AG09309 (cell line): ENCODE results near the gene CDK3.

Experiments
- DNase-seq: peaks from one replicate; pipeline ENCODE4 v3.0.0-alpha.2; 2010; ENCODE audit warnings: low read depth
- H3K4me3 ChIP-seq: 2 replicates; pipeline ENCODE4 v1.5.1; 2011; ENCODE audit warnings: mild to moderate bottlenecking, low read depth, low read length, moderate library complexity; ENCODE audit not compliant: control insufficient read depth
- CTCF ChIP-seq: IDR thresholded peaks from 2 replicates; pipeline ENCODE4 v1.5.1; 2011; ENCODE audit warnings: mild to moderate bottlenecking, low read depth, low read length, inconsistent platforms; ENCODE audit not compliant: insufficient read depth, control insufficient read depth; ENCODE audit errors: missing control alignments

Gene CDK3

DNA sequence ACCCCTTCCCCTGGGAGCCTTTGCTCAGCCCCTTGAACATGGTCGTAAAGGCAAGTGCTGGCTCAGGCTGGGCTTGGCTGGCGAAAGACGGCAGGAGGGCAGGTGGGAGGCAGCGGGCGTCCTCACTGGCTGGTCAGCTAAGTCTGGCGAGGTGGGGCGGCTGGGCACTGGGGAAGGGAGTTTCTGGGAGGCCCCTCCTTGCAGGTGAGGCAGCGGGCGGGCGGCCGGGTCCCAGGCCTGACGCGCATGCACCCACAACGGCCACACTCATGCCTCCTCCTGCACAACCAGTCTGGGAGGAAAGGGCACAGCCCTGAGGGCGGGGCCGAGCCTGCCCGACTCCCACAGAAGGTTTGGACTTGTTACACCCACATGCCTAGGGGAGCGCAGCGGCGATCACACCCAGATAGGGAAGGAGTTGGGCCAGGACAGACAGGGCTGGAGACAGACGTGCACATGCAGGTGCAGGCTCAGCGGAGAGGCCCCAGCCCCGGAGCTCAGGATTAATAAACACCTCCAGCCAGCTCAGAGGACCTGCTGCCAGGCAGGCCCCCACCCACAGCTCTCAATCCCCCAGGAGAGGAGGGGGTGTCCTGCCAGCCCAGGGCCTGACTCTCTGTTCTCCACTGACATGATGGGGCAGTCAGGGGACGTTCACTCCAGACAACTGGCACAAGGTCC lies 26.6 kb downstream of the CDK3 start, which contains the start of gene EVPL:
EVPL (minus strand) TSS at position 148 of the 681 bp plus-strand sequence; CDS start at position 40, 108 bp downstream.
- H3K4me3 ChIP-seq, result no peak within 1 kb of the TSS
- DNase-seq, result no peak
- TF ChIP-seq CTCF, result no peak

GRCh38 chr17:76032073-76032779 lies 31.6 kb downstream of the CDK3 start:
- no peak for TF ChIP-seq CTCF
- DNase-seq, result no peak
- no peak overlapping the region for H3K4me3 ChIP-seq

GRCh38 chr17:76032780-76033108 lies 32.1 kb downstream of the CDK3 start:
- no peak overlapping the region for H3K4me3 ChIP-seq
- no peak for TF ChIP-seq CTCF
- DNase-seq, result no peak

DNA sequence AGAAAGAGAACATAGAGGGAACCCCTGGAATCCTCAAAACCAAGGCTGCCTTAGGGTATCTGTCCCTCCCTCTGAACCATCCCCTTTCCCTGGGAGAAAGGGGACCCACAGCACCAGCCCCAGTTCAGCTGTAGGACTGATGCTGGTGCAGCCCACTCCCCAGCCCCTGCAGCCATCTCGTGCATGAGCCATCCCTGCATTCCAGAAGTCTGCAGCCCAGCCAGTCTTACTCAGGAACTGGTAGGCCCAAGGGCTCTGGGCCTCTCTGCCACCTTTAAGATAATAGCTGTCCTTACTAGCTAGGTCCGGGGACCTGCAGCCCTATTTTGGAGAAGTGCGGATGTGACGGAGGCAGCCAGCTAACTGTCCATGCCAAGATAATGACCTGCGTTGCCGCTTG lies 32.5 kb downstream of the CDK3 start:
- H3K4me3 ChIP-seq, result no peak overlapping the region
- no peak for DNase-seq
- no peak for TF ChIP-seq CTCF

DNA sequence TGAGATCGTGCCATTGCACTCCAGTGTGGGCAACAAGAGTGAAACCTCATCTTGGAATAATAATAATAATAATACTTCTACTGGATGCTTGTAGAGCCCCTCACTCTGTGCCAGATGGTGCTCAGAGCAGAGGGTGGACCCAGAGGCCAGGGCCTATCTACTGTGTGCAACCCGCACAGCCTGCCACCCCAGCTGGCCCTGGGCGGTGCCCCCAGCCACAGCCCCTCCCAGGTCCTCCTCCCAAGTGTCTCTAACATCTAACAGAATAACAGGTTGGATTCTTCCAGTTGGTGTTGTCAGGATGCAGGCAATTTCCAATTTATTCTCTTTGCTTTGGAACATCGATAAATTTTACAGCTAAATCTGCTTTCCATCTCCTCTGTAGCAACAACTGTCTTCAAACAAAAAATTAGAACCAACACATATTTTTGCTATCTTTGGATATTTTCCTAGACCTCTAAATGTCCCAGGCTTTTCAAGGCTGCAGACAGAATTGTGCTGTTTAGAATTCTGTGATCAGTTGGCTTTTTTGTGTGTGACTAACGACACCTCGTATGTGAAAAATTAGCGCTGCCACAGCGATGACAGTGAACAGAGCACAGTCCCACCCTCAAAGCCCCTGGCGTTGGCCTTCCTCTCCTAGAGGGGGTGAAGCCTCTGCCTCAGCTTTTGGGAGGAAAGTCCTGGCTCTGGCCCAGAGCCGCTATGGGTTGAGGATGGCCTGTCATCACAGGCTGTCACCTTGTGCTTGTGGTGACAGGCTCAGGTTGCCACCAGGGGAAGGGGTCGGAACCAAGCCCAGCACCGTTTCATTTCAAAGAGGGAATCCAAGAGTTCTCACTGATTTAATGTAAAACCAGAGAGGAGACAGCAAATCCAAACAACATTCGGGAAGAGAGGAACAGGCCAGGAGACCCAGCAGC lies 34.0 kb downstream of the CDK3 start:
- DNase-seq, result no peak
- TF ChIP-seq CTCF, result no peak
- no peak overlapping the region for H3K4me3 ChIP-seq

DNA sequence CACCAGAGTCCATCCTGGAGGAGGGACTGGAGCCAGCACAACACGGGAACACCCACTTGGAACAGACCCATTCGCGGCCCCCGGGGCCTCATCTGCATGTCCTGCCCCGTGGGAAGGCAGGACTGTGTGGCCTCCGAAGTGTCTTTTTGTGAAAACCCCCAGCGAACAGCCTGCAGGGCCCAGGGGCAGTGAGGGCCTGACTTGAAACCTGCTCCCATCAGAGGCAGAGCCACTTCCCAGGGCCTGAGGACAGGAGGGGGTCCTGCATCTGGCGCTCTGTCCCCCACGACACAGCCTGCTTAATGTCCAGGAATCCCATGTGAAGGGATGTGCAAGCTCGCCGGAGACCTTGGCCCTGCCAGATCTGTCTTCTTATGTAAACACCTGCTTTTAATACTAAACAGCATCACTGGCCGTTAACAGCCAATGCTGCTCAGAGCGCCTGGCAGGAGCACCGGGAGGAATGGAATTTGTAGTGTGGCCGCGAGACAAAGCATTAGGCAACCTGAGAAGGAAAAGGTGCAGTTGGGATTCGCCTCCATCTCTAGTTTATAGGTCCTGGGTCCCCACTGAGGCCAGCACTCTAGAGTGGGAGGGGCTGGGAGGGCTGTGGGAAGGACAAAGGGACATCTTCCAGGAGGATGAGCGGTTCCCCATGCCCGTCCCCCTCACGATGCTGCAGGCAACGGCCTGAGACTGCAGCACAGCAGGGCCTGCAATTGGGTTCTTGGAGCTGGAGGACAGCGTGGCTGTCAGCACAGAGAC lies 36.0 kb downstream of the CDK3 start:
- DNase-seq, result no peak
- TF ChIP-seq CTCF, result no peak
- no peak overlapping the region for H3K4me3 ChIP-seq
